ENCODE measurements around the gene GPC6.

Gene GPC6

GRCh38 chr13:94053986-94054593 is 827.5 kb downstream of the GPC6 start:
- Histone ChIP-seq H3K9me2 (ENCODE audit: low read depth, low read length) (no peaks in the 10 kb centered on the region), H3F3A (ENCODE audit: insufficient read depth, low read length) (no peaks in the 10 kb centered on the region), H3K27me3 (ENCODE audit: insufficient read depth, low read length) (no peaks in the 10 kb centered on the region), H3K4me2 (ENCODE audit: low read length) (no peak overlapping the region), H3K4me3 (ENCODE audit: low read depth, low read length, poor library complexity, severe bottlenecking) (no peak overlapping the region), H4K20me1 (ENCODE audit: insufficient read depth, low read length) (no peaks in the 10 kb centered on the region), H3K9me3 (ENCODE audit: low read length) (no peaks in the 10 kb centered on the region), H3K79me2 (ENCODE audit: insufficient read depth, low read length) (no peaks in the 10 kb centered on the region), H2AFZ (ENCODE audit: low read length) (no peak overlapping the region), H3K9ac (ENCODE audit: low read length) (no peak overlapping the region), H3K27ac (ENCODE audit: low read depth, low read length, poor library complexity, severe bottlenecking) (no peak overlapping the region), H3K4me1 (ENCODE audit: insufficient read depth, low read length, severe bottlenecking) (no peaks in the 10 kb centered on the region), H3K36me3 (ENCODE audit: insufficient read depth, low read length) (no peaks in the 10 kb centered on the region)
- no peak for TF ChIP-seq EZH2 (IDR thresholded peaks at IDR 0.05; ENCODE audit: borderline replicate concordance, low read length)
- no peak for TF ChIP-seq CTCF (IDR thresholded peaks at IDR 0.05; ENCODE audit: low read length)

- H3K9me2 ChIP-seq (ENCODE audit: low read depth, low read length), result no peaks in the 10 kb centered on the region
- no peaks in the 10 kb centered on the region for H4K20me1 ChIP-seq (ENCODE audit: insufficient read depth, low read length)
- no peaks in the 10 kb centered on the region for H3K79me2 ChIP-seq (ENCODE audit: insufficient read depth, low read length)
- no peaks in the 10 kb centered on the region for H3K36me3 ChIP-seq (ENCODE audit: insufficient read depth, low read length)
- H3K27me3 ChIP-seq (ENCODE audit: insufficient read depth, low read length), result no peaks in the 10 kb centered on the region
- TF ChIP-seq CTCF (IDR thresholded peaks at IDR 0.05; ENCODE audit: low read length) (no peak), EZH2 (IDR thresholded peaks at IDR 0.05; ENCODE audit: borderline replicate concordance, low read length) (no peak)
- H3K9ac ChIP-seq (ENCODE audit: low read length), result no peak overlapping the region
- no peak overlapping the region for H3K4me3 ChIP-seq (ENCODE audit: low read depth, low read length, poor library complexity, severe bottlenecking)
- H3K27ac ChIP-seq (ENCODE audit: low read depth, low read length, poor library complexity, severe bottlenecking), result no peak overlapping the region
- H3F3A ChIP-seq (ENCODE audit: insufficient read depth, low read length), result no peaks in the 10 kb centered on the region
- H2AFZ ChIP-seq (ENCODE audit: low read length), result no peak overlapping the region
- no peaks in the 10 kb centered on the region for H3K9me3 ChIP-seq (ENCODE audit: low read length)
- H3K4me1 ChIP-seq (ENCODE audit: insufficient read depth, low read length, severe bottlenecking), result no peaks in the 10 kb centered on the region
- no peak overlapping the region for H3K4me2 ChIP-seq (ENCODE audit: low read length)
Observed at GRCh38 chr13:94056362-94056990, 829.9 kb downstream of the GPC6 start.

- Histone ChIP-seq H3K27me3 (ENCODE audit: insufficient read depth, low read length) (no peaks in the 10 kb centered on the region), H3F3A (ENCODE audit: insufficient read depth, low read length) (no peaks in the 10 kb centered on the region), H3K9me2 (ENCODE audit: low read depth, low read length) (no peaks in the 10 kb centered on the region), H2AFZ (ENCODE audit: low read length) (no peak overlapping the region), H3K4me3 (ENCODE audit: low read depth, low read length, poor library complexity, severe bottlenecking) (no peak overlapping the region), H4K20me1 (ENCODE audit: insufficient read depth, low read length) (no peaks in the 10 kb centered on the region), H3K79me2 (ENCODE audit: insufficient read depth, low read length) (no peaks in the 10 kb centered on the region), H3K4me1 (ENCODE audit: insufficient read depth, low read length, severe bottlenecking) (no peaks in the 10 kb centered on the region), H3K36me3 (ENCODE audit: insufficient read depth, low read length) (no peaks in the 10 kb centered on the region), H3K4me2 (ENCODE audit: low read length) (no peak overlapping the region), H3K9ac (ENCODE audit: low read length) (no peak overlapping the region), H3K27ac (ENCODE audit: low read depth, low read length, poor library complexity, severe bottlenecking) (no peak overlapping the region), H3K9me3 (ENCODE audit: low read length) (no peaks in the 10 kb centered on the region)
- TF ChIP-seq CTCF (IDR thresholded peaks at IDR 0.05; ENCODE audit: low read length) (no peak), EZH2 (IDR thresholded peaks at IDR 0.05; ENCODE audit: borderline replicate concordance, low read length) (no peak)
Observed at GRCh38 chr13:94057618-94058186, 831.1 kb downstream of the GPC6 start.

All from OCI-LY1 (cell line).